DND-41 (cell line): ENCODE measurements around the gene MFAP1.

Experiments
- CTCF ChIP-seq: IDR thresholded peaks from 2 replicates; pipeline ENCODE4 v1.5.1; 2012; ENCODE audit warnings: borderline replicate concordance, low read length, moderate library complexity, mild to moderate bottlenecking; ENCODE audit not compliant: poor library complexity, severe bottlenecking; ENCODE audit errors: extremely low read depth
- EZH2 ChIP-seq: IDR thresholded peaks from 3 replicates; pipeline ENCODE4 v1.6.1; 2012; ENCODE audit warnings: borderline replicate concordance, low read depth, mild to moderate bottlenecking, moderate library complexity, low read length, inconsistent platforms; ENCODE audit not compliant: severe bottlenecking

DNA sequence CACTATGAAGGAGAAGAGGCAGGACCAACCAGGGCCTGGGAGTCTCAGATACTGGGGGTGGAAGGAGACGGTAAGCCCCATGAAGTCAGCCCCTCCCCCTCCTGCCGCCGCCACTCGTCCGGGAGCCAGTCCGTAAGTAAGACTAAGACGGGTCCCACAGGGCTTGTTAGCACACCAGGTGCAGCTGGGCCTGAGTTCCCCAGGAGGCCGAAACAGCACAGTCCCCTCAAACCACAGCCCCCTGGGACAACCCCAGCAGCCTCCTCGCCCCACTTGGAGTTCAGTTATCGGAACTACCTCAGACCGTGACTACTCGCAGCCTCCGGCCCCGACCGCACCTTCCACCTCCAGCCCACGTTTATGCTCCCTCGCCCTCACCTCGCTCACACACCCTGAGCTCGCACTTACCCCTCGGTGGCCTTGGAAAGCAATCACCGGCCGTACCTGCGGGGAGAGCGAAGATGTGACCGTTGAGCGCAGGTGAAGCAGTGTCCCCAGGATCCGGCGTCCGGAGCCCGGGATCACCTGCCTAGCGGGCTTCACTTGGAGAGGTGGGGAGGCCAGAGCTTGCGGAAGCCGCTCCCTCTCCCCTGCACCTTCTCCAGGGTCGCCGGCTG, 48.3 kb downstream of the MFAP1 start:
- TF ChIP-seq CTCF (no peak), EZH2 (no peak)
